GM12892 (cell line): ENCODE measurements around the gene C22orf31.

Experiments
- POLR2A ChIP-seq: IDR thresholded peaks from 2 replicates; pipeline ENCODE4 v1.6.1; 2011; ENCODE audit warnings: low read depth, low read length, control low read depth
- TAF1 ChIP-seq: IDR thresholded peaks from 2 replicates; pipeline ENCODE4 v1.6.1; 2011; ENCODE audit warnings: low read depth, mild to moderate bottlenecking, control low read depth, low read length, borderline replicate concordance

DNA sequence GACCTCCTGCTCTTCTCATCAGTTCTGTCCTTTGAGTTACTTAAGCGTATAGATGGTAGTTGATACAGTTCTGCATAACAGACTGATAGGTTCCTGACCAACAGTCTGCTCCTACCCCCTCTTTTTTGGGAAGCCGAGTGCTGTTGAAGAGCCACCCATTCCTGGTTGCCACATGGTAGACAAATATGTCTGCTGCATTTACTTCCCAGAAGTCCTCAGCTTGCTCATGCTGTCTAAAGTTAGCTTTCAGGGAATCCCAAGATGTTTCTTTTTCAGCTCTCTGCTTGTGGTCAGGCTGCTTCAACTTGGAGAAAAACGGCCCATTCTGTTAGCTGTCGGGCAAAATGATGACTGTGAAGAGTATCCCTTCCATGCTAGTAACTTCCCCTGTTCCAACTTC, 48.7 kb downstream of the C22orf31 start:
- TF ChIP-seq POLR2A: no peak
- TF ChIP-seq TAF1: no peak
